ENCODE measurements around the gene BIRC3.

DNA sequence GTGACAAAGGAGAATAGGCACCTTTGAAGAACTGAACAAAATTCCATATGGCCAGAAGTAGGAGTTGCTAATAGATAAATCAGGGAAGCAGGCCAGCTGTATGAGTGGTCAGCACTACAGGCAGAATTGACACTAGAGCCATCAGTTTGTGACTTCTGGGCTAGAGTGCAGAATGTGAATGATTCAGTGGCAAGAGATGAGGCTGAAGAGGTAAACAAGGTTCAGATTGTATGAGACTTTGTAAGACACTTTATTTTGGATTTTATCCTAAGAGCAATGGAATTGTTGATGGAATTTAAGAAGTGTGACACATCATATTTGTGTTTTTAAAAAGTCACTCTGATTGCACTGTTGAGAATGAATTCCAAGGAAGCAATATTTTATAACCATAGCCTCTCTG is 12.9 kb downstream of the BIRC3 start:
- no peak for TF ChIP-seq POLR2A (IDR thresholded peaks at IDR 0.05; ENCODE audit: low read depth)
- TF ChIP-seq, protein P1, sequence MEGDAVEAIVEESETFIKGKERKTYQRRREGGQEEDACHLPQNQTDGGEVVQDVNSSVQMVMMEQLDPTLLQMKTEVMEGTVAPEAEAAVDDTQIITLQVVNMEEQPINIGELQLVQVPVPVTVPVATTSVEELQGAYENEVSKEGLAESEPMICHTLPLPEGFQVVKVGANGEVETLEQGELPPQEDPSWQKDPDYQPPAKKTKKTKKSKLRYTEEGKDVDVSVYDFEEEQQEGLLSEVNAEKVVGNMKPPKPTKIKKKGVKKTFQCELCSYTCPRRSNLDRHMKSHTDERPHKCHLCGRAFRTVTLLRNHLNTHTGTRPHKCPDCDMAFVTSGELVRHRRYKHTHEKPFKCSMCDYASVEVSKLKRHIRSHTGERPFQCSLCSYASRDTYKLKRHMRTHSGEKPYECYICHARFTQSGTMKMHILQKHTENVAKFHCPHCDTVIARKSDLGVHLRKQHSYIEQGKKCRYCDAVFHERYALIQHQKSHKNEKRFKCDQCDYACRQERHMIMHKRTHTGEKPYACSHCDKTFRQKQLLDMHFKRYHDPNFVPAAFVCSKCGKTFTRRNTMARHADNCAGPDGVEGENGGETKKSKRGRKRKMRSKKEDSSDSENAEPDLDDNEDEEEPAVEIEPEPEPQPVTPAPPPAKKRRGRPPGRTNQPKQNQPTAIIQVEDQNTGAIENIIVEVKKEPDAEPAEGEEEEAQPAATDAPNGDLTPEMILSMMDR (IDR thresholded peaks at IDR 0.05): no peak
- TF ChIP-seq POLR2AphosphoS5 (IDR thresholded peaks at IDR 0.05): no peak
